ENCODE results near the gene NBR1.
"Not testable (repeated sequence)": the region's sequence is repeated elsewhere in the genome, so short reads cannot be mapped to it uniquely, and the experiment has no call there.

Gene NBR1

DNA sequence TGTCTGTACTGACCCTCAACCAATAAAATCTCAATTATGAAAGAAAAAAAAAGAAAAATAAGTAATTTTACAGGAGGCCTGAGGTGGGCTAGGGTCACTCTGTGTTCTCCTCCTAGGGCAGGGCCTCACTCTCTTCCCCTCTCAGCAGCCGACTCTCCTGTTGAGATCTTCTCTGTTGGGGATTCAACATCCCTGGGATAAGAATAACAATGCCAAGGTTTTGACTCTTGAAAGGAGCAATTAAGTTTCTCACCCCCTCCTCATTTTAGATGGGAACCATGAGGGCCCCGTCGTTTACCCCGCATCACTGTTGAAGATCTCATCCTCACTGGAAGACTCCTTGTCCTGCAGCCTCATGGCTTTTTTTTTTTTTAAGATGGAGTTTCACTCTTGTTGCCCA lies 24.4 kb upstream of the NBR1 start:
- Histone ChIP-seq H2BK15ac (ENCODE audit: low read depth, poor library complexity, severe bottlenecking) (no peak overlapping the region), H3K79me1 (replicated peaks; ENCODE audit: low read length, poor library complexity, severe bottlenecking) (peaks cover 4% of the 10 kb centered on the region), H3K18ac (ENCODE audit: low read depth in 1 of 2, low read length in 2 of 2) (no peak overlapping the region), H3K9ac (ENCODE audit: low read length) (no peak overlapping the region), H2BK5ac (ENCODE audit: low read depth, low read length, poor library complexity, severe bottlenecking) (no peak overlapping the region), H3K4me3 (ENCODE audit: insufficient read depth in 1 of 2, low read depth in 1 of 2, low read length in 2 of 2) (no peak overlapping the region), H4K8ac (ENCODE audit: low read length) (no peak overlapping the region), H2AK5ac (ENCODE audit: low read length, severe bottlenecking) (no peak overlapping the region), H3K9me3 (ENCODE audit: control insufficient read depth, low read length) (no peaks in the 10 kb centered on the region), H4K91ac (ENCODE audit: low read length) (no peak overlapping the region), H3K36me3 (ENCODE audit: control insufficient read depth in 1 of 2, insufficient read depth in 2 of 2, low read depth in 1 of 2, low read length in 2 of 2) (peaks cover 3 to 7% of the 10 kb centered on the region in 2 experiments), H3K27me3 (ENCODE audit: control insufficient read depth in 1 of 2, insufficient read depth in 1 of 2, low read length in 2 of 2) (no peaks in the 10 kb centered on the region), H3K27ac (ENCODE audit: low read length, poor library complexity, severe bottlenecking) (no peak overlapping the region), H3K4me1 (ENCODE audit: control insufficient read depth, insufficient read depth, low read depth, low read length) (no peaks in the 10 kb centered on the region), H3K4me2 (ENCODE audit: low read length, poor library complexity, severe bottlenecking) (no peak overlapping the region), H3K14ac (ENCODE audit: low read length in 2 of 2) (no peak overlapping the region), H2AFZ (ENCODE audit: low read depth, low read length) (no peak overlapping the region), H2BK120ac (ENCODE audit: low read depth, low read length) (no peak overlapping the region), H2BK12ac (ENCODE audit: low read length in 2 of 2) (no peak overlapping the region), H3K4ac (ENCODE audit: low read depth in 1 of 2, low read length in 2 of 2) (no peak overlapping the region), H3K23ac (ENCODE audit: low read length in 2 of 2) (no peak overlapping the region)
- WGBS: 91% methylated on average over 4 of the region's 4 CpGs
- DNase-seq: no peak

GRCh38 chr17:43151880-43152456 lies 19.0 kb upstream of the NBR1 start:
- H3K79me1 ChIP-seq (replicated peaks; ENCODE audit: low read length, poor library complexity, severe bottlenecking): peaks cover 2% of the 10 kb centered on the region
- 92% methylated on average over 3 of the region's 3 CpGs for WGBS

GRCh38 chr17:43153197-43153835 lies 17.7 kb upstream of the NBR1 start:
- H3K9ac ChIP-seq (ENCODE audit: low read length); H3K4me3 ChIP-seq (ENCODE audit: insufficient read depth in 1 of 2, low read depth in 1 of 2, low read length in 2 of 2); H3K27ac ChIP-seq (ENCODE audit: low read length, poor library complexity, severe bottlenecking); H3K23ac ChIP-seq (ENCODE audit: low read length in 2 of 2); H4K91ac ChIP-seq (ENCODE audit: low read length); H3K79me1 ChIP-seq (replicated peaks; ENCODE audit: low read length, poor library complexity, severe bottlenecking); H3K4me2 ChIP-seq (ENCODE audit: low read length, poor library complexity, severe bottlenecking); H3K9me3 ChIP-seq (ENCODE audit: control insufficient read depth, low read length); H3K18ac ChIP-seq (ENCODE audit: low read depth in 1 of 2, low read length in 2 of 2); H3K27me3 ChIP-seq (ENCODE audit: control insufficient read depth in 1 of 2, insufficient read depth in 1 of 2, low read length in 2 of 2); H3K4me1 ChIP-seq (ENCODE audit: control insufficient read depth, insufficient read depth, low read depth, low read length); H2BK15ac ChIP-seq (ENCODE audit: low read depth, poor library complexity, severe bottlenecking); DNase-seq; H4K8ac ChIP-seq (ENCODE audit: low read length); H2BK12ac ChIP-seq (ENCODE audit: low read length in 2 of 2); H2AFZ ChIP-seq (ENCODE audit: low read depth, low read length); H3K36me3 ChIP-seq (ENCODE audit: control insufficient read depth in 1 of 2, insufficient read depth in 2 of 2, low read depth in 1 of 2, low read length in 2 of 2); H3K4ac ChIP-seq (ENCODE audit: low read depth in 1 of 2, low read length in 2 of 2); H2BK120ac ChIP-seq (ENCODE audit: low read depth, low read length); H2AK5ac ChIP-seq (ENCODE audit: low read length, severe bottlenecking); H3K14ac ChIP-seq (ENCODE audit: low read length in 2 of 2); H2BK5ac ChIP-seq (ENCODE audit: low read depth, low read length, poor library complexity, severe bottlenecking): not testable (repeated sequence)
- over 99% methylated on average over 3 of the region's 3 CpGs for WGBS

More at GRCh38 chr17:43151880-43152456, 19.0 kb upstream of the NBR1 start:
- Histone ChIP-seq H3K4me3 (ENCODE audit: insufficient read depth in 1 of 2, low read depth in 1 of 2, low read length in 2 of 2) (no peak overlapping the region), H4K91ac (ENCODE audit: low read length) (no peak overlapping the region), H3K9me3 (ENCODE audit: control insufficient read depth, low read length) (no peaks in the 10 kb centered on the region), H3K4me1 (ENCODE audit: control insufficient read depth, insufficient read depth, low read depth, low read length) (no peaks in the 10 kb centered on the region), H2AFZ (ENCODE audit: low read depth, low read length) (no peak overlapping the region), H3K27ac (ENCODE audit: low read length, poor library complexity, severe bottlenecking) (no peak overlapping the region), H3K4ac (ENCODE audit: low read depth in 1 of 2, low read length in 2 of 2) (no peak overlapping the region), H2BK12ac (ENCODE audit: low read length in 2 of 2) (no peak overlapping the region), H3K23ac (ENCODE audit: low read length in 2 of 2) (no peak overlapping the region), H2AK5ac (ENCODE audit: low read length, severe bottlenecking) (no peak overlapping the region), H3K9ac (ENCODE audit: low read length) (no peak overlapping the region), H3K14ac (ENCODE audit: low read length in 2 of 2) (no peak overlapping the region), H3K27me3 (ENCODE audit: control insufficient read depth in 1 of 2, insufficient read depth in 1 of 2, low read length in 2 of 2) (no peaks in the 10 kb centered on the region), H4K8ac (ENCODE audit: low read length) (no peak overlapping the region), H2BK120ac (ENCODE audit: low read depth, low read length) (no peak overlapping the region), H3K18ac (ENCODE audit: low read depth in 1 of 2, low read length in 2 of 2) (no peak overlapping the region), H3K4me2 (ENCODE audit: low read length, poor library complexity, severe bottlenecking) (no peak overlapping the region), H3K36me3 (ENCODE audit: control insufficient read depth in 1 of 2, insufficient read depth in 2 of 2, low read depth in 1 of 2, low read length in 2 of 2) (peaks cover 0 to 10% of the 10 kb centered on the region in 2 experiments), H2BK15ac (ENCODE audit: low read depth, poor library complexity, severe bottlenecking) (no peak overlapping the region), H2BK5ac (ENCODE audit: low read depth, low read length, poor library complexity, severe bottlenecking) (no peak overlapping the region)
- DNase-seq: no peak

DNA sequence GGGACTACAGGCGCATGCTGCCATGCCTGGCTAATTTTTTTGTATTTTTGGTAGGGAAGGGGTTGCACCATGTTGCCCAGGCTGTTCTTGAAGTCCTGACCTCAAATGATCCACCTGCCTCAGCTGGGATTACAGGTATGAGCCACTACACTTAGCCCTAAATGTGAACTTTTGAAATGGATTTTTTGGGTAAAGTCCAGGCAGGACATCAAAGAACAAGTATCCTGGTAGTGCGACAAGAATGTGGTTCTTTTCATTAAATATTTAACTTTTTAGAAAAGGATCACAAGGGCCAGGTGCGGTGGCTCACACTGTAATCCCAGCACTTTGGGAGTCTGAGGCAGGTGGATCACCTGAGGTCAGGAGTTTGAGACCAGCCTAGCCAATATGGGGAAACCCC lies 15.3 kb upstream of the NBR1 start:
- H4K8ac ChIP-seq (ENCODE audit: low read length): no peak overlapping the region
- H3K27me3 ChIP-seq (ENCODE audit: control insufficient read depth in 1 of 2, insufficient read depth in 1 of 2, low read length in 2 of 2): no peaks in the 10 kb centered on the region
- H3K4ac ChIP-seq (ENCODE audit: low read depth in 1 of 2, low read length in 2 of 2): no peak overlapping the region
- WGBS: 100% methylated on average over 2 of the region's 3 CpGs
- H3K23ac ChIP-seq (ENCODE audit: low read length in 2 of 2): no peak overlapping the region
- H3K4me2 ChIP-seq (ENCODE audit: low read length, poor library complexity, severe bottlenecking): no peak overlapping the region
- H3K4me1 ChIP-seq (ENCODE audit: control insufficient read depth, insufficient read depth, low read depth, low read length): no peaks in the 10 kb centered on the region
- no peak overlapping the region for H3K18ac ChIP-seq (ENCODE audit: low read depth in 1 of 2, low read length in 2 of 2)
- no peak overlapping the region for H3K27ac ChIP-seq (ENCODE audit: low read length, poor library complexity, severe bottlenecking)
- peaks cover 2% of the 10 kb centered on the region for H3K79me1 ChIP-seq (replicated peaks; ENCODE audit: low read length, poor library complexity, severe bottlenecking)
- H3K14ac ChIP-seq (ENCODE audit: low read length in 2 of 2): no peak overlapping the region
- no peak overlapping the region for H2AK5ac ChIP-seq (ENCODE audit: low read length, severe bottlenecking)
- peaks cover 4 to 14% of the 10 kb centered on the region in 2 experiments for H3K36me3 ChIP-seq (ENCODE audit: control insufficient read depth in 1 of 2, insufficient read depth in 2 of 2, low read depth in 1 of 2, low read length in 2 of 2)
- no peak overlapping the region for H2BK12ac ChIP-seq (ENCODE audit: low read length in 2 of 2)
- DNase-seq: no peak
- H3K9ac ChIP-seq (ENCODE audit: low read length): no peak overlapping the region
- H2BK15ac ChIP-seq (ENCODE audit: low read depth, poor library complexity, severe bottlenecking): no peak overlapping the region
- H4K91ac ChIP-seq (ENCODE audit: low read length): no peak overlapping the region
- no peak overlapping the region for H3K4me3 ChIP-seq (ENCODE audit: insufficient read depth in 1 of 2, low read depth in 1 of 2, low read length in 2 of 2)
- H3K9me3 ChIP-seq (ENCODE audit: control insufficient read depth, low read length): no peaks in the 10 kb centered on the region
- H2AFZ ChIP-seq (ENCODE audit: low read depth, low read length): no peak overlapping the region
- no peak overlapping the region for H2BK5ac ChIP-seq (ENCODE audit: low read depth, low read length, poor library complexity, severe bottlenecking)
- H2BK120ac ChIP-seq (ENCODE audit: low read depth, low read length): no peak overlapping the region
